CD4-positive, alpha-beta memory T cell (primary cell): Measurements from ENCODE around the gene CAPZA3. TPM values are rescaled to one million over a fixed set of nuclear protein-coding genes. Genes with fewer than 3 reads are reported as not detected.
"Not testable (repeated sequence)": the region's sequence is repeated elsewhere in the genome, so short reads cannot be mapped to it uniquely, and the experiment has no call there.

Experiments
- CTCF ChIA-PET: fragments of 350-600 bp; sonication (Branson Sonifier 250); formaldehyde crosslinking; loops from one replicate; lab custom pipeline; 2021; ENCODE audit warnings: inconsistent platforms; ENCODE audit not compliant: partially characterized antibody; lab: Charles Lee
- POLR2A ChIA-PET: fragments of 350-600 bp; sonication (Branson Sonifier 250); formaldehyde crosslinking; loops from one replicate; lab custom pipeline; 2021; ENCODE audit not compliant: partially characterized antibody; lab: Charles Lee
- DNase-seq, 5 donors: peaks; one replicate each; pipeline versions ENCODE4 v3.0.0 to v3.0.0-alpha.2; 2020 to 2022; ENCODE audit warnings: mixed read lengths in 1 of 5
- H3K27ac ChIP-seq: one replicate; pipeline ENCODE4 v1.7.0; 2013; ENCODE audit warnings: low read depth, low read length
- H3K27me3 ChIP-seq: 2 replicates; pipeline ENCODE4 v1.7.0; 2013; ENCODE audit warnings: mild to moderate bottlenecking, low read length, moderate library complexity; ENCODE audit not compliant: insufficient read depth
- H3K36me3 ChIP-seq: 2 replicates; pipeline ENCODE4 v1.7.0; 2013; ENCODE audit warnings: mild to moderate bottlenecking, low read length, moderate library complexity; ENCODE audit not compliant: insufficient read depth
- H3K4me1 ChIP-seq: 2 replicates; pipeline ENCODE4 v1.7.0; 2013; ENCODE audit warnings: mild to moderate bottlenecking, low read length, moderate library complexity; ENCODE audit not compliant: insufficient read depth
- H3K4me3 ChIP-seq, 2 donors: one replicate each; pipeline ENCODE4 v1.7.0; 2013; ENCODE audit warnings: low read length in 2 of 2, mild to moderate bottlenecking in 1 of 2
- H3K9me3 ChIP-seq, 2 donors: one replicate each; pipeline ENCODE4 v1.7.0; 2013; ENCODE audit warnings: low read length in 2 of 2, control low read depth in 1 of 2; ENCODE audit not compliant: control insufficient read depth in 1 of 2
- H3K27ac Mint-ChIP-seq, 7 donors: one replicate each; pipeline ENCODE4 v1.8.0; 2020 to 2021; ENCODE audit warnings: mixed read lengths in 7 of 7, mild to moderate bottlenecking in 6 of 7, inconsistent platforms in 3 of 7, moderate library complexity in 3 of 7
- H3K27me3 Mint-ChIP-seq, 2 donors: one replicate each; pipeline ENCODE4 v1.8.0; 2020 to 2021; ENCODE audit warnings: mixed read lengths in 2 of 2
- H3K36me3 Mint-ChIP-seq, 2 donors: one replicate each; pipeline ENCODE4 v1.8.0; 2020 to 2021; ENCODE audit warnings: mixed read lengths in 2 of 2, inconsistent platforms in 1 of 2, mild to moderate bottlenecking in 1 of 2
- H3K4me1 Mint-ChIP-seq, 4 donors: one replicate each; pipeline ENCODE4 v1.8.0; 2020 to 2021; ENCODE audit warnings: mixed read lengths in 4 of 4, mild to moderate bottlenecking in 1 of 4
- H3K4me3 Mint-ChIP-seq, 8 donors: one replicate each; pipeline ENCODE4 v1.8.0; 2020 to 2021; ENCODE audit warnings: mixed read lengths in 8 of 8, mild to moderate bottlenecking in 7 of 8, moderate library complexity in 6 of 8, inconsistent platforms in 3 of 8
- H3K9me3 Mint-ChIP-seq, 8 donors: one replicate each; pipeline ENCODE4 v1.8.0; 2020 to 2021; ENCODE audit warnings: mixed read lengths in 8 of 8, mild to moderate bottlenecking in 5 of 8, inconsistent platforms in 3 of 8, moderate library complexity in 1 of 8
- intact Hi-C: fragments of 100-400 bp; cut with micrococcal nuclease; formaldehyde crosslinking; loops from one replicate; pipeline ENCODE4 v1.15.1; 2023
- polyA plus RNA-seq, 2 donors: library from polyadenylated mRNA; unstranded; fragments of 300-500 nt; fragmentation: Illumina TruSeq; gene quantifications; one replicate each; pipeline ENCODE4 v1.2.3, GENCODE V29; 2021
- total RNA-seq, 2 experiments: library from RNA; stranded (reverse); gene quantifications; one replicate each; pipeline ENCODE4 v1.2.3, GENCODE V29; 2021

The CAPZA3 gene
- total and polyA plus RNA-seq, 4 experiments from 2014 or later, result not detected

- no peaks in the 10 kb centered on the region for H3K36me3 ChIP-seq
- DNase-seq, result no peak
- H3K4me3 Mint-ChIP-seq, result no peak overlapping the region
- no peaks in the 10 kb centered on the region for H3K4me1 Mint-ChIP-seq
- no peak overlapping the region for H3K4me3 ChIP-seq
- H3K4me1 ChIP-seq, result no peaks in the 10 kb centered on the region
- no peak overlapping the region for H3K27ac Mint-ChIP-seq
- no peak overlapping the region for H3K27ac ChIP-seq
- H3K9me3 Mint-ChIP-seq, result no peaks in the 10 kb centered on the region
- no peaks in the 10 kb centered on the region for H3K27me3 Mint-ChIP-seq
- no peaks in the 10 kb centered on the region for H3K36me3 Mint-ChIP-seq
- no peaks in the 10 kb centered on the region for H3K9me3 ChIP-seq
- intact Hi-C loops, result no loop called here
- ChIA-PET POLR2A (no interaction called here), CTCF (no interaction called here)
- no peaks in the 10 kb centered on the region for H3K27me3 ChIP-seq
Observed at GRCh38 chr12:18753481-18754123, 15.7 kb downstream of the CAPZA3 start.

GRCh38 chr12:18754124-18754707, 16.3 kb downstream of the CAPZA3 start:
- Mint-ChIP-seq H3K27ac (no peak overlapping the region), H3K4me3 (no peak overlapping the region), H3K36me3 (no peaks in the 10 kb centered on the region), H3K4me1 (no peaks in the 10 kb centered on the region), H3K9me3 (no peaks in the 10 kb centered on the region), H3K27me3 (no peaks in the 10 kb centered on the region)
- Histone ChIP-seq H3K27ac (no peak overlapping the region), H3K9me3 (no peaks in the 10 kb centered on the region), H3K36me3 (no peaks in the 10 kb centered on the region), H3K27me3 (no peaks in the 10 kb centered on the region), H3K4me3 (no peak overlapping the region), H3K4me1 (no peaks in the 10 kb centered on the region)
- ChIA-PET POLR2A (no interaction called here), CTCF (no interaction called here)
- intact Hi-C loops, result no loop called here
- no peak for DNase-seq

DNA sequence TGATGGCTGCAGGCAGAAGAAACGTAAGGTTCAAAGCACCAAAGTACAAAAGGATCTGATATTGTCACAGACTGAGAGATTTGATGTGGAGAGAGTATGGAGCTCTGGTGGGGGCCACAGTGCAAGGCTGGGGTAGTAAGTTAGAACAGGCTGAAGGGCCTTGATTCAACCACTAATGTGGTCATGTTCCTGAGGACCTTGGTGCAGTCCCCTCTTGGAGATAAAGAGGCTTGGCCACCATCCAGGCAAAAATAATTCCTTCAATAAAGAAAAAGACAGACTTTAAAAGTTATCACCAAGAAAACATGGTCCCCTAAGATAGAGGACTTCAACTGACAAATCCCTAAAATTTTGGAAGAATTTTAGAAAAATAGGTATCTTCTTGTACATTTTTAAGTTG, 17.4 kb downstream of the CAPZA3 start:
- no peak for DNase-seq
- intact Hi-C loops, result no loop called here
- CTCF ChIA-PET, result no interaction called here
- Mint-ChIP-seq H3K4me3 (no peak overlapping the region), H3K27me3 (no peaks in the 10 kb centered on the region), H3K9me3 (peaks cover 0 to 1% (median 0%) of the 10 kb centered on the region in 8 donors), H3K27ac (no peak overlapping the region), H3K4me1 (no peaks in the 10 kb centered on the region), H3K36me3 (no peaks in the 10 kb centered on the region)
- POLR2A ChIA-PET, result no interaction called here
- Histone ChIP-seq H3K4me1 (no peaks in the 10 kb centered on the region), H3K4me3 (no peak overlapping the region), H3K36me3 (no peaks in the 10 kb centered on the region), H3K9me3 (no peaks in the 10 kb centered on the region), H3K27ac (no peak overlapping the region), H3K27me3 (no peaks in the 10 kb centered on the region)

DNA sequence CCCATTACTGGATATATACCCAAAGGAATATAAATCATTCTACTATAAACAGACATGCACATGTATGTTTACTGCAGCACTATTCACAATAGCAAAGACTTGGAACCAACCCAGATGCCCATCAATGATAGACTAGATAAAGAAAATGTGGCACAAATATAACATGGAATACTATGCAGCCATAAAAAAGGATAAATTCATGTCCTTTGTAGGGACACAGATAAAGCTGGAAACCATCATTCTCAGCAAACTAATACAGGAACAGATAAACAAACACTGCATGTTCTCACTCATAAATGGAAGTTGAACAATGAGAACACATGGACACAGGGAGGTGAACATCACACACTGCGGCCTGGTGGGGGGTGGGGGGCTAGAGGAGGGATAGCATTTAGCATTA, 28.6 kb downstream of the CAPZA3 start:
- peaks cover 2 to 26% (median 9%) of the 10 kb centered on the region in 8 donors for H3K9me3 Mint-ChIP-seq
- H3K9me3 ChIP-seq, POLR2A ChIA-PET, H3K27ac Mint-ChIP-seq, H3K36me3 ChIP-seq, H3K27me3 ChIP-seq, H3K27ac ChIP-seq, H3K27me3 Mint-ChIP-seq, H3K4me3 ChIP-seq, H3K4me1 Mint-ChIP-seq, H3K4me1 ChIP-seq, H3K4me3 Mint-ChIP-seq, H3K36me3 Mint-ChIP-seq, intact Hi-C loops, DNase-seq, CTCF ChIA-PET: not testable (repeated sequence)

DNA sequence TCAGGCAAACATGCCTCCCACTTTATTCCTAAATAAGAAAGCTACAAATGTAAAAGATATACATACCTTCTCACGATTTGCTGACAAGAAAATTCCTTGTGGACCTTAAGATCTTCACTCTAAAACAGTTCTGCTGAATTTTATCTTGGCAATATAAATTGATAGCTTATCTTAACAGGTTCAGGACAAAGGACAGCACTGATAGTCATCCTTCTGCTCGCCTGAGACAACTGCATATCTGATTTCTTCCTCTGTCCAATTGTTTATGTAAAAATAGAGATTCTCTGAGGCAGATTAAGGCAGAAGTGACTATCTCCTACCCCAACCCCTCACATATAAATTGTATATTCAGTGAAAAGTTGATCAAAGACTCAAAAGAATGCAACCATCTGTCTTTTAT, 44.9 kb downstream of the CAPZA3 start:
- no peak overlapping the region for H3K4me3 Mint-ChIP-seq
- no peaks in the 10 kb centered on the region for H3K4me1 Mint-ChIP-seq
- no peak for DNase-seq
- Histone ChIP-seq H3K36me3 (no peaks in the 10 kb centered on the region), H3K4me1 (no peaks in the 10 kb centered on the region), H3K9me3 (no peaks in the 10 kb centered on the region), H3K4me3 (no peak overlapping the region), H3K27ac (no peak overlapping the region), H3K27me3 (no peaks in the 10 kb centered on the region)
- CTCF ChIA-PET, result no interaction called here
- H3K36me3 Mint-ChIP-seq, result no peaks in the 10 kb centered on the region
- H3K9me3 Mint-ChIP-seq, result peaks cover 0 to 18% (median 12%) of the 10 kb centered on the region in 8 donors
- POLR2A ChIA-PET, result no interaction called here
- H3K27ac Mint-ChIP-seq, result no peak overlapping the region
- intact Hi-C loops, result no loop called here
- H3K27me3 Mint-ChIP-seq, result peaks cover 0 to 2% of the 10 kb centered on the region in 2 donors

DNA sequence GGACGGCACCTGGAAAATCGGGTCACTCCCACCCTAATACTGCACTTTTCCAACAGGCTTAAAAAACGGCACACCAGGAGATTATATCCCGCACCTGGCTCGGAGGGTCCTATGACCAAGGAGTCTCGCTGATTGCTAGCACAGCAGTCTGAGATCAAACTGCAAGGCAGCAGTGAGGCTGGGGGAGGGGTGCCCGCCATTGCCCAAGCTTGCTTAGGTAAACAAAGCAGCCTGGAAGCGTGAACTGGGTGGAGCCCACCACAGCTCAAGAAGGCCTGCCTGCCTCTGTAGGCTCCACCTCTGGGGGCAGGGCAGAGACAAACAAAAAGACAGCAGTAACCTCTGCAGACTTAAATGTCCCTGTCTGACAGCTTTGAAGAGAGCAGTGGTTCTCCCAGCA, 47.5 kb downstream of the CAPZA3 start:
- H3K9me3 ChIP-seq, H3K27me3 Mint-ChIP-seq, intact Hi-C loops, H3K27me3 ChIP-seq, H3K27ac Mint-ChIP-seq, CTCF ChIA-PET, H3K4me1 ChIP-seq, H3K4me3 ChIP-seq, H3K4me1 Mint-ChIP-seq, POLR2A ChIA-PET, H3K27ac ChIP-seq, H3K36me3 Mint-ChIP-seq, DNase-seq, H3K36me3 ChIP-seq, H3K4me3 Mint-ChIP-seq: not testable (repeated sequence)
- H3K9me3 Mint-ChIP-seq, result peaks cover 0 to 13% (median 9%) of the 10 kb centered on the region in 8 donors
